HCT116 (cell line): ENCODE measurements around the gene TEX29. TPM values are rescaled to one million over a fixed set of nuclear protein-coding genes. Genes with fewer than 3 reads are reported as not detected.

Experiments used
- ATAC-seq: fragments of 200-7000 bp; cut with Tn5 transposase; 2 replicates; pipeline ENCODE4 v1.9.1; 2020; ENCODE audit warnings: mild to moderate bottlenecking, moderate library complexity
- BruUV-seq: library from RNA; stranded (reverse); fragments of 400-500 nt; replicated peaks from 2 replicates; lab custom pipeline; 2021; lab: Mats Ljungman, UMichigan
- CTCF ChIA-PET: fragments of 300-600 bp; sonication (Branson Sonifier 250); formaldehyde crosslinking; loops from one replicate; lab custom pipeline; 2021; ENCODE audit warnings: antibody characterized with exemption; lab: Charles Lee
- POLR2A ChIA-PET: fragments of 300-600, 350-600 bp; sonication (Branson Sonifier 250); formaldehyde crosslinking; loops from one replicate; lab custom pipeline; 2021; ENCODE audit warnings: antibody characterized with exemption; lab: Charles Lee
- RAD21 ChIA-PET, 2 experiments: fragments of 300-600 bp; sonication (Branson Sonifier 250); formaldehyde crosslinking; loops; one replicate each; lab custom pipeline; 2023; ENCODE audit warnings: low total read pairs in 2 of 2; ENCODE audit not compliant: uncharacterized antibody in 2 of 2, unreplicated experiment in 2 of 2, low non-redundant PET in 1 of 2; lab: Charles Lee
- DNase-seq: peaks from one replicate; pipeline ENCODE4 v3.0.0-alpha.2; 2010; ENCODE audit warnings: low read depth, low spot score
- H2AFZ ChIP-seq: fragments of 200-600 bp; shearing (Covaris generic), sonication (generic); 2 replicates; pipeline ENCODE4 v1.6.1; 2017; ENCODE audit warnings: low read depth, mixed run types, mixed read lengths, antibody characterized with exemption, low read length; ENCODE audit not compliant: poor library complexity, severe bottlenecking
- H3K27ac ChIP-seq: 2 replicates; pipeline ENCODE4 v1.5.1; 2012; ENCODE audit warnings: low read depth, low read length
- H3K27me3 ChIP-seq: fragments of 200-600 bp; sonication (generic); 2 replicates; pipeline ENCODE4 v1.6.1; 2016; ENCODE audit warnings: mixed run types, low read length, mixed read lengths; ENCODE audit not compliant: insufficient read depth
- H3K36me3 ChIP-seq, 2 experiments: fragments of 200-500 bp in 1 of 2; fragments of 200-600 bp in 1 of 2; sonication (Bioruptor generic) in 1 of 2; sonication (generic) in 1 of 2; 2 replicates each; pipeline versions ENCODE4 v1.5.1 to v1.6.1; 2014 to 2016; ENCODE audit warnings: low read length in 2 of 2, inconsistent platforms in 1 of 2, mixed read lengths in 1 of 2, mixed run types in 1 of 2; ENCODE audit not compliant: insufficient read depth in 2 of 2, control insufficient read depth in 1 of 2
- H3K4me1 ChIP-seq, 2 experiments: fragments of 200-600 bp in 1 of 2; sonication (generic) in 1 of 2; 2 replicates each; pipeline versions ENCODE4 v1.5.1 to v1.6.1; 2012 to 2017; ENCODE audit warnings: low read length in 2 of 2, inconsistent platforms in 1 of 2, mild to moderate bottlenecking in 1 of 2, mixed read lengths in 1 of 2, mixed run types in 1 of 2, moderate library complexity in 1 of 2; ENCODE audit not compliant: insufficient read depth in 2 of 2, control insufficient read depth in 1 of 2
- H3K4me2 ChIP-seq: fragments of 200-600 bp; sonication (generic); 2 replicates; pipeline ENCODE4 v1.6.1; 2017; ENCODE audit warnings: mixed run types, low read length, mixed read lengths
- H3K4me3 ChIP-seq, 2 experiments: fragments of 200-600 bp in 1 of 2; sonication (generic) in 1 of 2; replicated peaks in 1 of 2; 2 replicates each; pipeline ENCODE4 v1.5.1; 2011 to 2016; ENCODE audit warnings: low read length in 2 of 2, control low read depth in 1 of 2, low read depth in 1 of 2, mild to moderate bottlenecking in 1 of 2, mixed read lengths in 1 of 2, mixed run types in 1 of 2
- H3K79me2 ChIP-seq: fragments of 200-600 bp; sonication (generic); 2 replicates; pipeline ENCODE4 v1.6.1; 2017; ENCODE audit warnings: mild to moderate bottlenecking, mixed run types, low read length, moderate library complexity, mixed read lengths; ENCODE audit not compliant: insufficient read depth
- H3K9ac ChIP-seq: fragments of 200-600 bp; sonication (generic); 2 replicates; pipeline ENCODE4 v1.6.1; 2016; ENCODE audit warnings: low read length, mixed read lengths
- H3K9me2 ChIP-seq: fragments of 200-600 bp; sonication (generic), shearing (Covaris generic); 2 replicates; pipeline ENCODE4 v1.6.1; 2017; ENCODE audit warnings: mixed run types, mild to moderate bottlenecking, moderate library complexity; ENCODE audit not compliant: insufficient read depth
- H3K9me3 ChIP-seq, 2 experiments: fragments of 200-500 bp in 1 of 2; fragments of 200-600 bp in 1 of 2; sonication (Bioruptor generic) in 1 of 2; sonication (generic) in 1 of 2; 2 replicates each; pipeline ENCODE4 v1.6.1; 2014 to 2017; ENCODE audit warnings: low read length in 2 of 2, mixed read lengths in 2 of 2, inconsistent platforms in 1 of 2, low read depth in 1 of 2, mild to moderate bottlenecking in 1 of 2, mixed run types in 1 of 2, moderate library complexity in 1 of 2; ENCODE audit not compliant: control insufficient read depth in 1 of 2, insufficient read depth in 1 of 2
- H4K20me1 ChIP-seq: fragments of 200-600 bp; sonication (generic), shearing (Covaris generic); 2 replicates; pipeline ENCODE4 v1.6.1; 2017; ENCODE audit warnings: mixed run types, mild to moderate bottlenecking, moderate library complexity; ENCODE audit not compliant: insufficient read depth
- ATF3 ChIP-seq: IDR thresholded peaks from 2 replicates; pipeline ENCODE4 v1.6.1; 2012
- CBX3 ChIP-seq: IDR thresholded peaks from 2 replicates; pipeline ENCODE4 v1.6.1; 2012; ENCODE audit warnings: low read depth
- EGR1 ChIP-seq: IDR thresholded peaks from 2 replicates; pipeline ENCODE4 v1.6.1; 2012; ENCODE audit warnings: low read depth
- ELF1 ChIP-seq: IDR thresholded peaks from 2 replicates; pipeline ENCODE4 v1.6.1; 2012; ENCODE audit warnings: low read depth, borderline replicate concordance
- EZH2phosphoT487 ChIP-seq: fragments of 200-600 bp; IDR thresholded peaks from 2 replicates; pipeline ENCODE4 v1.6.1; 2018; ENCODE audit warnings: antibody characterized with exemption, borderline replicate concordance
- FOSL1 ChIP-seq: IDR thresholded peaks from 2 replicates; pipeline ENCODE4 v1.6.1; 2012; ENCODE audit warnings: low read depth
- POLR2AphosphoS5 ChIP-seq: IDR thresholded peaks from 2 replicates; pipeline ENCODE4 v1.6.1; 2011; ENCODE audit warnings: mild to moderate bottlenecking, low read depth, low read length, moderate library complexity
- SIN3A ChIP-seq: IDR thresholded peaks from 2 replicates; pipeline ENCODE4 v1.6.1; 2012; ENCODE audit warnings: low read depth
- SP1 ChIP-seq: IDR thresholded peaks from 2 replicates; pipeline ENCODE4 v1.6.1; 2012; ENCODE audit warnings: low read depth
- SRF ChIP-seq: IDR thresholded peaks from 2 replicates; pipeline ENCODE4 v1.6.1; 2012; ENCODE audit warnings: low read depth
- ZBTB33 ChIP-seq: IDR thresholded peaks from 2 replicates; pipeline ENCODE4 v1.6.1; 2011; ENCODE audit warnings: mild to moderate bottlenecking, low read length, moderate library complexity; ENCODE audit not compliant: insufficient replicate concordance; ENCODE audit errors: extremely low read depth
- intact Hi-C: fragments of 100-400 bp; cut with micrococcal nuclease; formaldehyde crosslinking; loops from 2 replicates; pipeline ENCODE4 v1.10.0; 2022
- total RNA-seq: library from RNA; stranded (reverse); gene quantifications from one replicate; pipeline ENCODE4 v1.2.1, GENCODE V29; 2021; ENCODE audit not compliant: unreplicated experiment

TEX29 gene
- total RNA-seq, 1 experiment from 2014 or later = not detected

GRCh38 chr13:111326981-111327642, 6.7 kb downstream of the TEX29 start:
- no peaks in the 10 kb centered on the region for H3K9me2 ChIP-seq
- no peak overlapping the region for H3K27ac ChIP-seq
- no peaks in the 10 kb centered on the region for H4K20me1 ChIP-seq
- no peak for DNase-seq
- H3K79me2 ChIP-seq = no peaks in the 10 kb centered on the region
- H3K4me3 ChIP-seq = no peak overlapping the region
- CTCF ChIA-PET = no interaction called here
- TF ChIP-seq ELF1 = no peak
- no peak for TF ChIP-seq SP1
- TF ChIP-seq FOSL1 = no peak
- no peak for TF ChIP-seq EGR1
- no peak for TF ChIP-seq ZBTB33
- TF ChIP-seq SRF = no peak
- TF ChIP-seq CBX3 = no peak
- TF ChIP-seq EZH2phosphoT487 = no peak
- no peak for TF ChIP-seq POLR2AphosphoS5
- TF ChIP-seq ATF3 = no peak
- TF ChIP-seq SIN3A = no peak
- H3K36me3 ChIP-seq = no peaks in the 10 kb centered on the region
- H3K9ac ChIP-seq = no peak overlapping the region
- no peaks in the 10 kb centered on the region for H3K27me3 ChIP-seq
- intact Hi-C loops = no loop called here
- H3K4me1 ChIP-seq = no peaks in the 10 kb centered on the region
- no peak overlapping the region for H3K4me2 ChIP-seq
- POLR2A ChIA-PET = no interaction called here
- RAD21 ChIA-PET = no interaction called here
- no peaks in the 10 kb centered on the region for H3K9me3 ChIP-seq
- no peak overlapping the region for H2AFZ ChIP-seq
- BruUV-seq = no TSS peak
- ATAC-seq = no peak
